HepG2 (cell line): ENCODE data around the gene SPATA32. TPM values are rescaled to one million over a fixed set of nuclear protein-coding genes. Genes with fewer than 3 reads are reported as not detected.
A peak's percentile ranks its signal among the peaks of the same experiment; 100 is the strongest.

Experiments
- CENPT ChIP-seq: sonication (generic); formaldehyde crosslinking; IDR thresholded peaks from 2 replicates; pipeline ENCODE4 v1.8.0; 2022; ENCODE audit warnings: low read depth, mild to moderate bottlenecking, moderate library complexity, missing genetic modification reagents
- ELF3 ChIP-seq: IDR thresholded peaks from 2 replicates; pipeline ENCODE4 v1.6.1; 2016; ENCODE audit warnings: missing genetic modification reagents, missing compliant biosample characterization
- HCFC1 ChIP-seq: fragments of 150-350 bp; IDR thresholded peaks from 2 replicates; pipeline ENCODE4 v1.6.1; 2014; ENCODE audit warnings: low read depth, low read length
- HOXA9 ChIP-seq: sonication (generic); formaldehyde crosslinking; IDR thresholded peaks from 2 replicates; pipeline ENCODE4 v1.8.1; 2022; ENCODE audit warnings: missing genetic modification reagents, mild to moderate bottlenecking, moderate library complexity, borderline replicate concordance
- MBD4 ChIP-seq: IDR thresholded peaks from 2 replicates; pipeline ENCODE4 v1.6.1; 2012; ENCODE audit warnings: low read length, inconsistent platforms, borderline replicate concordance
- NCOR1 ChIP-seq: fragments of 200-600 bp; sonication (generic); IDR thresholded peaks from 2 replicates; pipeline ENCODE4 v1.7.0; 2017; ENCODE audit warnings: antibody characterized with exemption, low read length, borderline replicate concordance
- PAX8 ChIP-seq: sonication (generic); formaldehyde crosslinking; IDR thresholded peaks from 2 replicates; pipeline ENCODE4 v1.8.0; 2022; ENCODE audit warnings: mild to moderate bottlenecking, missing genetic modification reagents, borderline replicate concordance
- POLR2AphosphoS2 ChIP-seq: IDR thresholded peaks from 2 replicates; pipeline ENCODE4 v1.6.1; 2011; ENCODE audit warnings: low read depth, low read length, improper control_type of control experiment
- RNF2 ChIP-seq: fragments of 450-650 bp; conservative IDR thresholded peaks from 2 replicates; pipeline ENCODE4 v1.6.1; 2016; ENCODE audit warnings: low read depth
- SIX1 ChIP-seq: sonication (generic); formaldehyde crosslinking; IDR thresholded peaks from 2 replicates; pipeline ENCODE4 v1.4.0; 2020; ENCODE audit warnings: missing genetic modification reagents, borderline replicate concordance
- SMAD9 ChIP-seq: sonication (generic); formaldehyde crosslinking; IDR thresholded peaks from 2 replicates; pipeline ENCODE4 v1.5.1; 2020; ENCODE audit warnings: mild to moderate bottlenecking, missing genetic modification reagents
- SNRNP70 ChIP-seq: fragments of 200-400 bp; formaldehyde crosslinking; IDR thresholded peaks from 2 replicates; pipeline ENCODE4 v1.6.1; 2017; ENCODE audit warnings: mild to moderate bottlenecking, low read depth, low read length, moderate library complexity
- SOX5 ChIP-seq: IDR thresholded peaks from 2 replicates; pipeline ENCODE4 v1.6.1; 2016; ENCODE audit warnings: borderline replicate concordance
- SP4 ChIP-seq: sonication (generic); formaldehyde crosslinking; IDR thresholded peaks from 2 replicates; pipeline ENCODE4 v1.8.1; 2023; ENCODE audit warnings: mild to moderate bottlenecking, missing genetic modification reagents
- TEAD2 ChIP-seq: sonication (generic); formaldehyde crosslinking; IDR thresholded peaks from 2 replicates; pipeline ENCODE4 v1.9.0; 2021; ENCODE audit warnings: missing genetic modification reagents
- U2AF2 ChIP-seq: fragments of 200-400 bp; formaldehyde crosslinking; IDR thresholded peaks from 2 replicates; pipeline ENCODE4 v1.6.1; 2017; ENCODE audit warnings: low read depth, mild to moderate bottlenecking, low read length
- ZNF326 ChIP-seq: sonication (generic); formaldehyde crosslinking; IDR thresholded peaks from 2 replicates; pipeline ENCODE4 v1.4.0; 2020; ENCODE audit warnings: missing genetic modification reagents, borderline replicate concordance
- ZNF547 ChIP-seq: sonication (generic); formaldehyde crosslinking; IDR thresholded peaks from 2 replicates; pipeline ENCODE4 v1.5.1; 2020; ENCODE audit warnings: mild to moderate bottlenecking, missing genetic modification reagents
- ZNF556 ChIP-seq: sonication (generic); formaldehyde crosslinking; IDR thresholded peaks from 2 replicates; pipeline ENCODE4 v1.4.0; 2020; ENCODE audit warnings: mild to moderate bottlenecking, missing genetic modification reagents, borderline replicate concordance
- ZNF766 ChIP-seq: sonication (generic); formaldehyde crosslinking; IDR thresholded peaks from 2 replicates; pipeline ENCODE4 v1.5.0; 2020; ENCODE audit warnings: missing genetic modification reagents, borderline replicate concordance
- ZNF83 ChIP-seq: sonication (generic); formaldehyde crosslinking; IDR thresholded peaks from 2 replicates; pipeline ENCODE4 v1.4.0; 2020; ENCODE audit warnings: missing genetic modification reagents, mild to moderate bottlenecking, borderline replicate concordance
- polyA plus RNA-seq, 8 experiments: library from polyadenylated mRNA; depleted of rRNA in 3 of 8; stranded (reverse) in 7 of 8; unstranded in 1 of 8; fragments of >200 nt; fragmentation: Illumina TruSeq in 4 of 8; extraction: Trizol in 4 of 8; gene quantifications; 2 replicates each; pipeline versions ENCODE4 v1.2.1 to v1.2.3, GENCODE V29; 2011 to 2016; ENCODE audit warnings: low read depth in 4 of 8, missing spikeins in 1 of 8, mixed read lengths in 1 of 8; ENCODE audit not compliant: insufficient read depth in 1 of 8
- total RNA-seq, 5 experiments: library from RNA; depleted of rRNA; stranded (reverse); fragments of >200 nt; fragmentation: Illumina TruSeq; extraction: Trizol; gene quantifications; 2 replicates each; pipeline ENCODE4 v1.2.3, GENCODE V29; 2016; ENCODE audit warnings: low read depth in 1 of 5
- TF ChIP-seq, protein P1 (sequence below): sonication (generic); formaldehyde crosslinking; IDR thresholded peaks from 2 replicates; pipeline ENCODE4 v1.4.0; 2020; ENCODE audit warnings: missing genetic modification reagents
- TF ChIP-seq, protein P2 (sequence below): sonication (generic); IDR thresholded peaks from 2 replicates; pipeline ENCODE4 v1.6.1; 2016; ENCODE audit warnings: low read depth, borderline replicate concordance
- TF ChIP-seq, protein P3 (sequence below): sonication (generic); formaldehyde crosslinking; IDR thresholded peaks from 2 replicates; pipeline ENCODE4 v1.5.0; 2020; ENCODE audit warnings: missing genetic modification reagents
- TF ChIP-seq, protein P4 (sequence below): sonication (generic); formaldehyde crosslinking; IDR thresholded peaks from 2 replicates; pipeline ENCODE4 v1.4.0; 2020; ENCODE audit warnings: mild to moderate bottlenecking, missing genetic modification reagents
- TF ChIP-seq, protein P5 (sequence below): sonication (generic); formaldehyde crosslinking; IDR thresholded peaks from 2 replicates; pipeline ENCODE4 v1.5.0; 2020; ENCODE audit warnings: mild to moderate bottlenecking, missing genetic modification reagents

Gene SPATA32
- total and polyA plus RNA-seq, 2 of the 13 experiments (the other 11 are each of a cell fraction or from before 2014, with no cell fraction given): not detected

DNA sequence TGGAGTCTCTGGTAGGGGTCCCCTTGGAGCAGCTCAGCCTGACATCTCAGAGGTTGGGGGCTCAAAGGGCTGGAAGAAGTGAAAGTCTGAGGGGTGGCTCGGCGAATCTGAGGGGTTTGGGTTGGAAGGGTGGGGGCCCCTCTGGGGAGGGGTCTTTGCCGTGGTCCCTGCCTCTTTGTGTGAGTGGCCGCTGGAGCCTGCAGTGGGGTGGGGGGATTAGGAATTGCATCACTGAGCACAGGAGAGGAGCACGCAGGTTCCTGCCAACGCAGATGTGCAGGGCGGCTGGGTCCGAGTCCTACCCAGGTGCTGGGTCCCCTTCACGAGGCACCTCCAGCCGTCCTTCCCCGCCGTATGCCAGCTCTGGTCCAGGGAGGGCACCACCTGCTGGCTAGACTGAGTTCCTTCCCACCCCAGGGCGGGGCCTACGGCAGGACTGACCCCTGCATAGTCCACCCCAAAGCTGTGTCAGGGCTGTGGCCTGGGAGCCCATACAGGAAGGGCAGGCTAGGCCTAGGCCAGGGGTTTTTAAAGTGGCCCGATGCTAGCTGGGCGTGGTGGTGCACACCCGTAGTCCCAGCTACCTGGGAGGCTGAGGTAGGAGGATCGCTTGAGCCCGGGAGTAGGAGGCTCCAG lies 30.3 kb downstream of the SPATA32 start (continued):
- TF ChIP-seq POLR2AphosphoS2 (no peak), ZNF547 (0 out of 2 replicates have a peak, but pooled peaks have one; percentile 31), ZNF766 (CRISPR knock-in tag) (peak; percentile 31; the same call in 1 of the 2 replicates), ZNF83 (no peak), SNRNP70 (no peak), RNF2 (no peak), TEAD2 (CRISPR knock-in tag) (no peak), SOX5 (CRISPR knock-in tag) (no peak), U2AF2 (no peak), NCOR1 (no peak), CENPT (no peak), ZNF326 (no peak), ELF3 (CRISPR knock-in tag) (peak; percentile 50; the same call in 1 of the 2 replicates), HOXA9 (CRISPR knock-in tag) (no peak), PAX8 (CRISPR knock-in tag) (no peak), SMAD9 (no peak), ZNF556 (CRISPR knock-in tag) (no peak), HCFC1 (no peak), SIX1 (CRISPR knock-in tag) (no peak), MBD4 (no peak), SP4 (CRISPR knock-in tag) (peak; percentile 52; the same call in 1 of the 2 replicates)
- TF ChIP-seq, protein P1, sequence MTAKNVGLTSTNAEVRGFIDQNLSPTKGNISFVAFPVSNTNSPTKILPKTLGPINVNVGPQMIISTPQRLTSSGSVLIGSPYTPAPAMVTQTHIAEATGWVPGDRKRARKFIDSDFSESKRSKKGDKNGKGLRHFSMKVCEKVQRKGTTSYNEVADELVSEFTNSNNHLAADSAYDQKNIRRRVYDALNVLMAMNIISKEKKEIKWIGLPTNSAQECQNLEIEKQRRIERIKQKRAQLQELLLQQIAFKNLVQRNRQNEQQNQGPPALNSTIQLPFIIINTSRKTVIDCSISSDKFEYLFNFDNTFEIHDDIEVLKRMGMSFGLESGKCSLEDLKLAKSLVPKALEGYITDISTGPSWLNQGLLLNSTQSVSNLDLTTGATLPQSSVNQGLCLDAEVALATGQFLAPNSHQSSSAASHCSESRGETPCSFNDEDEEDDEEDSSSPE (CRISPR knock-in tag): no peak
- TF ChIP-seq, protein P2, sequence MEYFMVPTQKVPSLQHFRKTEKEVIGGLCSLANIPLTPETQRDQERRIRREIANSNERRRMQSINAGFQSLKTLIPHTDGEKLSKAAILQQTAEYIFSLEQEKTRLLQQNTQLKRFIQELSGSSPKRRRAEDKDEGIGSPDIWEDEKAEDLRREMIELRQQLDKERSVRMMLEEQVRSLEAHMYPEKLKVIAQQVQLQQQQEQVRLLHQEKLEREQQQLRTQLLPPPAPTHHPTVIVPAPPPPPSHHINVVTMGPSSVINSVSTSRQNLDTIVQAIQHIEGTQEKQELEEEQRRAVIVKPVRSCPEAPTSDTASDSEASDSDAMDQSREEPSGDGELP: no peak
- TF ChIP-seq, protein P3, sequence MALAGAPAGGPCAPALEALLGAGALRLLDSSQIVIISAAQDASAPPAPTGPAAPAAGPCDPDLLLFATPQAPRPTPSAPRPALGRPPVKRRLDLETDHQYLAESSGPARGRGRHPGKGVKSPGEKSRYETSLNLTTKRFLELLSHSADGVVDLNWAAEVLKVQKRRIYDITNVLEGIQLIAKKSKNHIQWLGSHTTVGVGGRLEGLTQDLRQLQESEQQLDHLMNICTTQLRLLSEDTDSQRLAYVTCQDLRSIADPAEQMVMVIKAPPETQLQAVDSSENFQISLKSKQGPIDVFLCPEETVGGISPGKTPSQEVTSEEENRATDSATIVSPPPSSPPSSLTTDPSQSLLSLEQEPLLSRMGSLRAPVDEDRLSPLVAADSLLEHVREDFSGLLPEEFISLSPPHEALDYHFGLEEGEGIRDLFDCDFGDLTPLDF (CRISPR knock-in tag): no peak
- TF ChIP-seq, protein P4, sequence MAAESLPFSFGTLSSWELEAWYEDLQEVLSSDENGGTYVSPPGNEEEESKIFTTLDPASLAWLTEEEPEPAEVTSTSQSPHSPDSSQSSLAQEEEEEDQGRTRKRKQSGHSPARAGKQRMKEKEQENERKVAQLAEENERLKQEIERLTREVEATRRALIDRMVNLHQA: no peak
- TF ChIP-seq, protein P5, sequence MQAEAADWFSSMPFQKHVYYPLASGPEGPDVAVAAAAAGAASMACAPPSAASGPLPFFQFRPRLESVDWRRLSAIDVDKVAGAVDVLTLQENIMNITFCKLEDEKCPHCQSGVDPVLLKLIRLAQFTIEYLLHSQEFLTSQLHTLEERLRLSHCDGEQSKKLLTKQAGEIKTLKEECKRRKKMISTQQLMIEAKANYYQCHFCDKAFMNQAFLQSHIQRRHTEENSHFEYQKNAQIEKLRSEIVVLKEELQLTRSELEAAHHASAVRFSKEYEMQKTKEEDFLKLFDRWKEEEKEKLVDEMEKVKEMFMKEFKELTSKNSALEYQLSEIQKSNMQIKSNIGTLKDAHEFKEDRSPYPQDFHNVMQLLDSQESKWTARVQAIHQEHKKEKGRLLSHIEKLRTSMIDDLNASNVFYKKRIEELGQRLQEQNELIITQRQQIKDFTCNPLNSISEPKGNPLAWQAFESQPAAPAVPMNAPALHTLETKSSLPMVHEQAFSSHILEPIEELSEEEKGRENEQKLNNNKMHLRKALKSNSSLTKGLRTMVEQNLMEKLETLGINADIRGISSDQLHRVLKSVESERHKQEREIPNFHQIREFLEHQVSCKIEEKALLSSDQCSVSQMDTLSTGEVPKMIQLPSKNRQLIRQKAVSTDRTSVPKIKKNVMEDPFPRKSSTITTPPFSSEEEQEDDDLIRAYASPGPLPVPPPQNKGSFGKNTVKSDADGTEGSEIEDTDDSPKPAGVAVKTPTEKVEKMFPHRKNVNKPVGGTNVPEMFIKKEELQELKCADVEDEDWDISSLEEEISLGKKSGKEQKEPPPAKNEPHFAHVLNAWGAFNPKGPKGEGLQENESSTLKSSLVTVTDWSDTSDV (CRISPR knock-in tag): no peak
